ENCODE measurements around the gene FKBP5. TPM values are rescaled to one million over a fixed set of nuclear protein-coding genes. Genes with fewer than 3 reads are reported as not detected.
"Not testable (repeated sequence)": the region's sequence is repeated elsewhere in the genome, so short reads cannot be mapped to it uniquely, and the experiment has no call there.

Gene FKBP5
- total RNA-seq, 4 donors from 2014 or later, result 65.0 to 273 (median 103) TPM

DNA sequence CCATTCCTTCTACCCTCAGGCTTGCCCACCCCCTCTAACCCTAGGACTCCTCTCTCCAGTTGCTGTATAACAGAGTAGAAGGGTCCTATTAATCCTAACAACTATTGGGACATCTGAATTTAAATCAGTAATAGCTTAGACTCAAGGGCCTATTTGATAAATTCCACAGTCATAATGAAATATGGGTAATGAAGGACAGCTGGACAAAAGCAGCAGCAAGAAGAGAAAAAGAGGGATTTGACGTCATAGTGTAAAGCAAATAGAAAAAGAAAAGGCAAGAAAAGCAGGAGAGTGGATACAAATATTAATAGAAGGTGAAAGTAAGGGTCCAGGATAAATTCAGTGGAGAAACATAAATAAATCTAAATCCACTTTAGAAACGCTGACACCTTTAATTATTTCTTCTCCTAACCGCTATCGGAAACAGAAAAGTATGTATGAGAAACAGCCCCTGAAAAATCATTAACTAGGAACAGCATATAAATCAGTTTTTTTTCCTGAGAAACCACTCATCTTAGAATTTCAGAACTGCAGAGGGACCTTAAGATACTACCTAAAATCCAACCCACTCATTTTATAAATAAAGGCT, 12.8 kb downstream of the FKBP5 start:
- no peak for DNase-seq

GRCh38 chr6:35674594-35674993, 14.1 kb downstream of the FKBP5 start:
- TF ChIP-seq CTCF (IDR thresholded peaks at IDR 0.05) (no peak), POLR2A (IDR thresholded peaks at IDR 0.05) (no peak)
- intact Hi-C loops (cut with DNase I), result no loop called here
- H3K9me3 ChIP-seq, result no peaks in the 10 kb centered on the region
- WGBS, 2 donors, result 90 to 97% methylated on average over 3 of the region's 3 CpGs
- H3K4me1 ChIP-seq, result peaks cover 11 to 96% (median 25%) of the 10 kb centered on the region in 3 donors
- H3K27ac ChIP-seq, result peak overlapping the region in 2 of 4 donors; percentile 4 to 31
- DNase-seq, result no peak
- H3K36me3 ChIP-seq, result peaks cover 0 to 92% (median 0%) of the 10 kb centered on the region in 3 donors
- no peaks in the 10 kb centered on the region for H3K27me3 ChIP-seq
- no peak overlapping the region for H3K4me3 ChIP-seq

More for the DNA sequence above, 12.8 kb downstream of the FKBP5 start:
- peaks cover 0 to 90% (median 0%) of the 10 kb centered on the region in 3 donors for H3K36me3 ChIP-seq
- peaks cover 11 to 96% (median 22%) of the 10 kb centered on the region in 3 donors for H3K4me1 ChIP-seq
- H3K27ac ChIP-seq, result no peak overlapping the region
- no peak for TF ChIP-seq CTCF (IDR thresholded peaks at IDR 0.05)
- no peak for TF ChIP-seq POLR2A (IDR thresholded peaks at IDR 0.05)
- intact Hi-C loops (cut with DNase I), result no loop called here
- H3K9me3 ChIP-seq, result no peaks in the 10 kb centered on the region
- no peak overlapping the region for H3K4me3 ChIP-seq
- 85 to 90% methylated on average over 4 of the region's 4 CpGs for WGBS, 2 donors
- H3K27me3 ChIP-seq, result no peaks in the 10 kb centered on the region

GRCh38 chr6:35673755-35674154, 15.0 kb downstream of the FKBP5 start:
- H3K36me3 ChIP-seq, result peaks cover 0 to 84% (median 0%) of the 10 kb centered on the region in 3 donors
- intact Hi-C loops (cut with DNase I), result no loop called here
- peak overlapping the region in 1 of 4 donors; percentile 5 for H3K4me3 ChIP-seq
- H3K9me3 ChIP-seq, result no peaks in the 10 kb centered on the region
- peaks cover 11 to 96% (median 33%) of the 10 kb centered on the region in 3 donors for H3K4me1 ChIP-seq
- H3K27me3 ChIP-seq, result no peaks in the 10 kb centered on the region
- no peak for DNase-seq
- TF ChIP-seq POLR2A (IDR thresholded peaks at IDR 0.05), result no peak
- TF ChIP-seq CTCF (IDR thresholded peaks at IDR 0.05), result no peak
- 77 to 78% methylated on average over 1 of the region's 1 CpG for WGBS, 2 donors
- H3K27ac ChIP-seq, result peak overlapping the region in 1 of 4 donors; percentile 31

GRCh38 chr6:35673284-35673666, 15.4 kb downstream of the FKBP5 start:
- whole genome bisulfite sequencing, 2 donors, result 94 to 97% methylated on average over 2 of the region's 2 CpGs

GRCh38 chr6:35670453-35670852, 18.3 kb downstream of the FKBP5 start:
- H3K27ac ChIP-seq; DNase-seq; H3K9me3 ChIP-seq; H3K4me3 ChIP-seq; H3K27me3 ChIP-seq; intact Hi-C loops (cut with DNase I): not testable (repeated sequence)
- H3K4me1 ChIP-seq, result peaks cover 9 to 95% (median 41%) of the 10 kb centered on the region in 3 donors
- peaks cover 0 to 79% (median 0%) of the 10 kb centered on the region in 3 donors for H3K36me3 ChIP-seq
- WGBS, 2 donors, result 89 to 95% methylated on average over 9 of the region's 9 CpGs

More at GRCh38 chr6:35673284-35673666, 15.4 kb downstream of the FKBP5 start:
- Histone ChIP-seq H3K27ac (peak overlapping the region in 1 of 4 donors; percentile 31), H3K4me1 (peaks cover 11 to 96% (median 38%) of the 10 kb centered on the region in 3 donors), H3K36me3 (peaks cover 0 to 81% (median 0%) of the 10 kb centered on the region in 3 donors)
- H3K4me3 ChIP-seq; DNase-seq; H3K9me3 ChIP-seq; intact Hi-C loops (cut with DNase I); H3K27me3 ChIP-seq: not testable (repeated sequence)

DNA sequence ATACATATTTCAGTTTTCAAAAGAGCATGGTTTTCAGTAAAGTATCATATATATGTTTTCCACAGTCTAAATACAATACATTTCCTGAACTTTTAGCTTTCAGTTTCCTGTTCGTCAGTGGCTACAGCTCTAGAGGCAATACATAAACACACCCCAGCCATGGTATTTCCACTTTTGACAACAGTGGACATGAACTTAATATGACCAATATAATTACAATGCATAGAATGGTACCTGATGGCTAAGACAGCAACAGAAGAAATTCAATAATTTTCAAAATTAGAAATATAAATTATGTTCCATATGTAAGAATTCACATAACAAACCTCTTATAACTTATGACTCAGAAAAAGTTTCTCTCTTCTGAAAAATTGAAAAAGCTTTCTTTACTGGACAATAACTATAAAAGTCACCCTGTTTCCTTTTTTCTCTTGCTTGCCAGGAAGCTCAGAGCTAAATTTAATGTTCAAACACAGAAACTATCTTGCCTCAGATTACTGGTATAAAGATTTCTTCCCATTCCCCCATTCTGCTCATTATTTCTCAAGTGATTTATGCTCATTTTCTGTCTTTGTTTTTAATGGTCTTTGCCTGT, 19.2 kb downstream of the FKBP5 start:
- Histone ChIP-seq H3K4me1 (peaks cover 1 to 95% (median 38%) of the 10 kb centered on the region in 3 donors), H3K36me3 (peaks cover 0 to 85% (median 0%) of the 10 kb centered on the region in 3 donors), H3K27me3 (no peaks in the 10 kb centered on the region), H3K9me3 (no peaks in the 10 kb centered on the region), H3K4me3 (peak overlapping the region in 1 of 4 donors; percentile 22), H3K27ac (peak overlapping the region in 3 of 4 donors; percentile 37 to 52 (median 50))
- no peak for DNase-seq
- TF ChIP-seq CTCF (IDR thresholded peaks at IDR 0.05) (no peak), POLR2A (IDR thresholded peaks at IDR 0.05) (no peak)
- WGBS, 2 donors, result 11 to 30% methylated on average over 1 of the region's 1 CpG
- intact Hi-C loops (cut with DNase I), result no loop called here

All from esophagus squamous epithelium (tissue), 5 donors.